Measurements from ENCODE around the gene KCNK15.

DNA sequence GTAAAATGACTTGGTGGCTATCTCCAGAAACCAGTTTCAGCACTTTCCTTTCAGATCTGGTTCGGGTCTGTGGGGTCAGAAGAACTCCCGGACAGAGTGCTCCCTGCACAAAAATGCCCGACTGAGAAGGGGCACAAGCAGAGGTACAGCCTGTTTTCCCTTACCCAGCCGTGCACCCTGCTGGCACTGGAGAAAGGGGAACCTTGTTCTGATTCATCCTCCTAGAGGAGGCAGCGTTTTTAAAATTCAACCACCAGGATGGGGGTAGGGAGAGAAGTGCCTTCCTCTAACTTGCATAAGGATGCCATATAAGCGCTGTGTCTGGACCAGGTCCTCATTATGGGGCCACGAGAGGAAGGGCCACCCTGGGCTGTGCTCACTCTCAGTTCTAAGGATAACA, 47.1 kb downstream of the KCNK15 start:
- TF ChIP-seq EZH2 (IDR thresholded peaks at IDR 0.05; ENCODE audit: low read length, unreplicated experiment) (no peak), CTCF (conservative IDR thresholded peaks at IDR 0.05; ENCODE audit: low read depth, low read length) (no peak), EZH2phosphoT487 (IDR thresholded peaks at IDR 0.05; ENCODE audit: borderline replicate concordance, low read length) (no peak)
